ENCODE results near the gene C17orf58. TPM values are rescaled to one million over a fixed set of nuclear protein-coding genes. Genes with fewer than 3 reads are reported as not detected.
"Not testable (repeated sequence)": the region's sequence is repeated elsewhere in the genome, so short reads cannot be mapped to it uniquely, and the experiment has no call there.

Gene C17orf58
- total and polyA plus RNA-seq, 2 of the 4 experiments (the other 2 are of a cell fraction) = 7.2 to 10.2 TPM

- H2BK15ac ChIP-seq (ENCODE audit: low read depth, low read length); DNase-seq; POLR2A ChIA-PET (ENCODE audit: unreplicated experiment); H2BK20ac ChIP-seq (ENCODE audit: low read depth, low read length); H2AK9ac ChIP-seq (replicated peaks; ENCODE audit: low read depth, low read length, poor library complexity); H3K9me3 ChIP-seq (ENCODE audit: control insufficient read depth, insufficient read depth, low read length); ATAC-seq (ENCODE audit: low read depth); H3K36me3 ChIP-seq (ENCODE audit: control insufficient read depth, insufficient read depth, low read length); H3K9me1 ChIP-seq (ENCODE audit: insufficient read depth, low read length); H2BK120ac ChIP-seq (ENCODE audit: low read depth, low read length); H3K4ac ChIP-seq (ENCODE audit: low read depth, low read length); BruUV-seq (replicated peaks); intact Hi-C loops (cut with micrococcal nuclease); H2AK5ac ChIP-seq (ENCODE audit: low read depth, low read length); H3K18ac ChIP-seq (ENCODE audit: low read depth, low read length); CTCF ChIA-PET; H3K4me2 ChIP-seq (ENCODE audit: low read depth, low read length); dilution Hi-C loops (cut with HindIII; ENCODE audit: low sequenced_read_pairs, unreplicated experiment); H3K27me3 ChIP-seq (ENCODE audit: control insufficient read depth, insufficient read depth, low read length); H3K9ac ChIP-seq (ENCODE audit: low read depth, low read length); H3K4me1 ChIP-seq (ENCODE audit: control insufficient read depth, insufficient read depth, low read length); H2BK5ac ChIP-seq (ENCODE audit: low read depth, low read length, poor library complexity, severe bottlenecking); H4K91ac ChIP-seq (ENCODE audit: insufficient read depth, low read depth, low read length); in situ Hi-C loops (cut with MboI; ENCODE audit: low sequenced_read_pairs); H4K5ac ChIP-seq (ENCODE audit: low read depth, low read length); H3K79me1 ChIP-seq (ENCODE audit: low read depth in 1 of 2, low read length in 2 of 2); H3K4me3 ChIP-seq (ENCODE audit: insufficient read depth, low read depth, low read length); H4K20me1 ChIP-seq (ENCODE audit: insufficient read depth, low read length); H3K27ac ChIP-seq (ENCODE audit: insufficient read depth, low read length): not testable (repeated sequence)
- peak overlapping the region; percentile 84 for H3K23ac ChIP-seq (ENCODE audit: low read depth, low read length)
- 90% methylated on average over 4 of the region's 13 CpGs; no CpG with 5 or more reads in 1 of the 2 experiments for WGBS, 2 experiments (ENCODE audit: extremely low coverage in 2 of 2, insufficient read length in 1 of 2)
- peak overlapping the region; percentile 3 to 89; a peak in 1 of 4 replicates for H4K8ac ChIP-seq (ENCODE audit: low read depth in 2 of 2, low read length in 2 of 2)
- H2AFZ ChIP-seq (replicated peaks; ENCODE audit: low read length, poor library complexity) = peak overlapping the region; percentile 96
- 0 out of 2 replicates have a peak overlapping the region, but pooled peaks have one; percentile 48 for H3K56ac ChIP-seq (ENCODE audit: extremely low read depth, insufficient read depth, low read length)
- H3K14ac ChIP-seq (replicated peaks; ENCODE audit: low read depth, low read length) = 0 out of 2 replicates have a peak overlapping the region, but pooled peaks have one; percentile 61
Observed at GRCh38 chr17:68020791-68021190, 24.5 kb upstream of the C17orf58 start.

Measured in IMR-90 (cell line).